ENCODE results near the gene TMEM53. TPM values are rescaled to one million over a fixed set of nuclear protein-coding genes. Genes with fewer than 3 reads are reported as not detected.
A peak's percentile ranks its signal among the peaks of the same experiment; 100 is the strongest.

TMEM53 gene
- total RNA-seq, 1 experiment from 2014 or later: 6.2 TPM

DNA sequence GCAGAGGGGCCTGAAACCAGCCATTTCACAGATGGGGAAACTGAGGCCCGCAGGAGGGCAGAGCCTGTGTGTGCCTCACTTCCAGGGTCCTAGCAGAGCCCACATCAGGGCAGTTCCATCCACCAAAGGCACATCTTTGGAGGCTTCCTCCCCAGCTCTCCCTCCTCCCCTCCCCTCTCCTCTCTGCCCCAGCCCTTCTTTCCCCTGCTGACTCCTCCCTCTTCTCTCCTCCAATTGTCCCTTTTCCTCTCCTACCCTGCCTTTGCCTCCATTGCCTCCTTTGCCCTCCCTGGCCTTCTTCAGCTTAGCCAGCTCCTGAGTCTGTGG is 56.6 kb downstream of the TMEM53 start:
- Histone ChIP-seq H4K8ac (replicated peaks; ENCODE audit: insufficient read length, low read depth, low read length) (no peak overlapping the region), H2AK5ac (ENCODE audit: insufficient read length, low read length) (no peak overlapping the region), H3K27ac (ENCODE audit: insufficient read length, low read depth, low read length) (no peak overlapping the region), H3K4me2 (ENCODE audit: insufficient read depth, insufficient read length, low read length) (peak overlapping the region; percentile 86), H2BK12ac (ENCODE audit: insufficient read length, low read depth, low read length) (no peak overlapping the region), H4K91ac (ENCODE audit: insufficient read length, low read depth, low read length) (no peak overlapping the region), H3K9me3 (ENCODE audit: control insufficient read depth, low read depth, low read length) (no peaks in the 10 kb centered on the region), H3K4ac (ENCODE audit: low read depth, low read length) (no peak overlapping the region), H3K9ac (ENCODE audit: extremely low read depth, insufficient read length, low read length) (no peak overlapping the region), H3K14ac (ENCODE audit: insufficient read depth, low read length) (no peak overlapping the region), H2BK15ac (ENCODE audit: low read depth, low read length) (no peak overlapping the region), H3K56ac (ENCODE audit: insufficient read length, low read depth, low read length) (no peak overlapping the region), H2AFZ (ENCODE audit: low read length) (no peak overlapping the region), H3K23me2 (ENCODE audit: insufficient read length, low read depth, low read length, poor library complexity, severe bottlenecking) (peaks cover 7% of the 10 kb centered on the region), H3K27me3 (ENCODE audit: insufficient read depth, low read length) (no peaks in the 10 kb centered on the region; the same call in 1 of the 2 replicates), H2BK20ac (ENCODE audit: low read depth, low read length, poor library complexity, severe bottlenecking) (no peak overlapping the region), H3K23ac (ENCODE audit: insufficient read length, low read depth, low read length) (no peak overlapping the region), H3T11ph (ENCODE audit: low read length) (no peak overlapping the region), H2BK120ac (ENCODE audit: low read depth, low read length, poor library complexity, severe bottlenecking) (no peak overlapping the region), H3K18ac (ENCODE audit: insufficient read length, low read depth, low read length) (no peak overlapping the region), H2BK5ac (ENCODE audit: insufficient read length, low read length) (no peak overlapping the region), H4K20me1 (ENCODE audit: control insufficient read depth, insufficient read depth, insufficient read length) (no peaks in the 10 kb centered on the region), H3K79me1 (ENCODE audit: insufficient read depth, low read depth, low read length, poor library complexity, severe bottlenecking) (no peaks in the 10 kb centered on the region), H4K5ac (ENCODE audit: insufficient read length, low read depth, low read length) (no peak overlapping the region), H3K4me1 (ENCODE audit: insufficient read depth, low read length) (no peaks in the 10 kb centered on the region; the same call in 1 of the 2 replicates), H3K79me2 (ENCODE audit: insufficient read depth, low read length) (no peaks in the 10 kb centered on the region)
- Mint-ChIP-seq H3K27ac (no peak overlapping the region), H3K36me3 (ENCODE audit: insufficient read depth in 1 of 3, low read depth in 3 of 3) (peaks cover 0 to 8% (median 0%) of the 10 kb centered on the region in 3 experiments; a peak in 3 of 7 replicates), H3K4me3 (peak overlapping the region; percentile 62 to 66; a peak in 3 of 5 replicates), H3K4me1 (peaks cover 19 to 29% of the 10 kb centered on the region in 2 experiments), H3K9me3 (no peaks in the 10 kb centered on the region), H3K27me3 (ENCODE audit: low read depth) (peaks cover 58% of the 10 kb centered on the region)
- DNase-seq: no peak
- no CpG with 5 or more reads among the region's 1 CpG for WGBS (ENCODE audit: extremely low coverage, insufficient read length, low lambda C conversion rate)
- TF ChIP-seq, protein P1, sequence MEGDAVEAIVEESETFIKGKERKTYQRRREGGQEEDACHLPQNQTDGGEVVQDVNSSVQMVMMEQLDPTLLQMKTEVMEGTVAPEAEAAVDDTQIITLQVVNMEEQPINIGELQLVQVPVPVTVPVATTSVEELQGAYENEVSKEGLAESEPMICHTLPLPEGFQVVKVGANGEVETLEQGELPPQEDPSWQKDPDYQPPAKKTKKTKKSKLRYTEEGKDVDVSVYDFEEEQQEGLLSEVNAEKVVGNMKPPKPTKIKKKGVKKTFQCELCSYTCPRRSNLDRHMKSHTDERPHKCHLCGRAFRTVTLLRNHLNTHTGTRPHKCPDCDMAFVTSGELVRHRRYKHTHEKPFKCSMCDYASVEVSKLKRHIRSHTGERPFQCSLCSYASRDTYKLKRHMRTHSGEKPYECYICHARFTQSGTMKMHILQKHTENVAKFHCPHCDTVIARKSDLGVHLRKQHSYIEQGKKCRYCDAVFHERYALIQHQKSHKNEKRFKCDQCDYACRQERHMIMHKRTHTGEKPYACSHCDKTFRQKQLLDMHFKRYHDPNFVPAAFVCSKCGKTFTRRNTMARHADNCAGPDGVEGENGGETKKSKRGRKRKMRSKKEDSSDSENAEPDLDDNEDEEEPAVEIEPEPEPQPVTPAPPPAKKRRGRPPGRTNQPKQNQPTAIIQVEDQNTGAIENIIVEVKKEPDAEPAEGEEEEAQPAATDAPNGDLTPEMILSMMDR (conservative IDR thresholded peaks at IDR 0.05): no peak
